ENCODE results near the gene MLEC.

MLEC gene

GRCh38 chr12:120720234-120720986 is 33.5 kb downstream of the MLEC start:
- TF ChIP-seq MAX (IDR thresholded peaks at IDR 0.05) (no peak), NFIC (IDR thresholded peaks at IDR 0.05) (no peak), CREB1 (IDR thresholded peaks at IDR 0.05; ENCODE audit: low read depth) (no peak), EP300 (IDR thresholded peaks at IDR 0.05; ENCODE audit: borderline replicate concordance) (no peak), ZBTB7A (IDR thresholded peaks at IDR 0.05; ENCODE audit: low read depth) (no peak), FOXM1 (IDR thresholded peaks at IDR 0.05; ENCODE audit: borderline replicate concordance, low read depth) (no peak), RAD21 (IDR thresholded peaks at IDR 0.05; ENCODE audit: low read depth) (no peak)

- TF ChIP-seq MAX (IDR thresholded peaks at IDR 0.05) (no peak), TEAD4 (IDR thresholded peaks at IDR 0.05) (no peak), RAD21 (IDR thresholded peaks at IDR 0.05; ENCODE audit: low read depth) (no peak), FOXM1 (IDR thresholded peaks at IDR 0.05; ENCODE audit: borderline replicate concordance, low read depth) (no peak), TCF12 (IDR thresholded peaks at IDR 0.05; ENCODE audit: low read depth) (no peak), TAF1 (IDR thresholded peaks at IDR 0.05; ENCODE audit: low read depth) (no peak), ZBTB7A (IDR thresholded peaks at IDR 0.05; ENCODE audit: low read depth) (no peak), YY1 (IDR thresholded peaks at IDR 0.05; ENCODE audit: low read depth) (no peak), REST (IDR thresholded peaks at IDR 0.05; ENCODE audit: low read depth) (no peak), USF1 (IDR thresholded peaks at IDR 0.05) (no peak)
Observed at GRCh38 chr12:120720987-120721801, 34.2 kb downstream of the MLEC start.

GRCh38 chr12:120721866-120722265 is 34.9 kb downstream of the MLEC start:
- TF ChIP-seq USF1 (IDR thresholded peaks at IDR 0.05) (no peak), EP300 (IDR thresholded peaks at IDR 0.05; ENCODE audit: borderline replicate concordance) (no peak), EGR1 (IDR thresholded peaks at IDR 0.05) (no peak), FOXM1 (IDR thresholded peaks at IDR 0.05; ENCODE audit: borderline replicate concordance, low read depth) (no peak), NFIC (IDR thresholded peaks at IDR 0.05) (no peak), TEAD4 (IDR thresholded peaks at IDR 0.05) (no peak), RAD21 (IDR thresholded peaks at IDR 0.05; ENCODE audit: low read depth) (no peak), MAX (IDR thresholded peaks at IDR 0.05) (no peak), TAF1 (IDR thresholded peaks at IDR 0.05; ENCODE audit: low read depth) (no peak), TCF12 (IDR thresholded peaks at IDR 0.05; ENCODE audit: low read depth) (no peak), CREB1 (IDR thresholded peaks at IDR 0.05; ENCODE audit: low read depth) (no peak), REST (IDR thresholded peaks at IDR 0.05; ENCODE audit: low read depth) (no peak), CEBPB (IDR thresholded peaks at IDR 0.05) (no peak), YY1 (IDR thresholded peaks at IDR 0.05; ENCODE audit: low read depth) (no peak), ZBTB7A (IDR thresholded peaks at IDR 0.05; ENCODE audit: low read depth) (no peak)

- TF ChIP-seq ZBTB7A (IDR thresholded peaks at IDR 0.05; ENCODE audit: low read depth) (no peak), TCF12 (IDR thresholded peaks at IDR 0.05; ENCODE audit: low read depth) (no peak), CEBPB (IDR thresholded peaks at IDR 0.05) (no peak), CREB1 (IDR thresholded peaks at IDR 0.05; ENCODE audit: low read depth) (no peak), TAF1 (IDR thresholded peaks at IDR 0.05; ENCODE audit: low read depth) (no peak), USF1 (IDR thresholded peaks at IDR 0.05) (no peak), RAD21 (IDR thresholded peaks at IDR 0.05; ENCODE audit: low read depth) (no peak)
Observed at GRCh38 chr12:120722784-120723183, 35.8 kb downstream of the MLEC start.

GRCh38 chr12:120724720-120725119 is 37.8 kb downstream of the MLEC start:
- TF ChIP-seq ZBTB7A (IDR thresholded peaks at IDR 0.05; ENCODE audit: low read depth), result no peak
- no peak for TF ChIP-seq FOXM1 (IDR thresholded peaks at IDR 0.05; ENCODE audit: borderline replicate concordance, low read depth)
- TF ChIP-seq EGR1 (IDR thresholded peaks at IDR 0.05), result no peak
- TF ChIP-seq TCF12 (IDR thresholded peaks at IDR 0.05; ENCODE audit: low read depth), result no peak
- TF ChIP-seq USF1 (IDR thresholded peaks at IDR 0.05), result no peak
- no peak for TF ChIP-seq MAX (IDR thresholded peaks at IDR 0.05)
- no peak for TF ChIP-seq REST (IDR thresholded peaks at IDR 0.05; ENCODE audit: low read depth)
- no peak for TF ChIP-seq TEAD4 (IDR thresholded peaks at IDR 0.05)
- TF ChIP-seq CEBPB (IDR thresholded peaks at IDR 0.05), result no peak
- TF ChIP-seq TAF1 (IDR thresholded peaks at IDR 0.05; ENCODE audit: low read depth), result no peak
- TF ChIP-seq YY1 (IDR thresholded peaks at IDR 0.05; ENCODE audit: low read depth), result no peak
- no peak for TF ChIP-seq CREB1 (IDR thresholded peaks at IDR 0.05; ENCODE audit: low read depth)
- TF ChIP-seq EP300 (IDR thresholded peaks at IDR 0.05; ENCODE audit: borderline replicate concordance), result no peak
- TF ChIP-seq RAD21 (IDR thresholded peaks at IDR 0.05; ENCODE audit: low read depth), result no peak
- no peak for TF ChIP-seq NFIC (IDR thresholded peaks at IDR 0.05)
